Measurements from ENCODE around the gene SASH3.
A peak's percentile ranks its signal among the peaks of the same experiment; 100 is the strongest.
"Not testable (repeated sequence)": the region's sequence is repeated elsewhere in the genome, so short reads cannot be mapped to it uniquely, and the experiment has no call there.

Gene SASH3

GRCh38 chrX:129779747-129780146, at the start of gene SASH3:
TSS of gene SASH3 (plus strand) at chrX:129779949. CDS start at chrX:129780098, 149 bp downstream.
- DNase-seq (ENCODE audit: low spot score) = no peak

DNA sequence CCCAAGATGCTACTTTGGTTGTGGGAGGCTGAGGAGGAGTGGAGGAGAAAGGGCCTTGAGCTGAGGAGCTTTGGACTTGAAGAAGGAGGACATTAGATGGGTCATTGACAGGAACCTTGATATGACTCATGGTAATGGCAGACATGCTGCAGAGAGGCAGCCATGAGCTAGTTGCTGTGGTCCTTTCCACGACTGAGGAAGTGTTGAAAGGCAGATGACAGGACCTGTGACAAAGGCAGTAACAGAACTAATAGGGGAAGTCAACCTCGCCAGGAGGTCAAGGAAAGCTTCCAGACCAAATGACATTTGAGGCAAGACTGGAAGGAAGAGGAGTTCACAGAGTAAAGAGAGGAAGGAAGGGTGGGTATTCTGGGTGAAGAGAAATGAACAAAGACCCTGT, 48.5 kb upstream of the SASH3 start:
- no peak for DNase-seq (ENCODE audit: low spot score)

DNA sequence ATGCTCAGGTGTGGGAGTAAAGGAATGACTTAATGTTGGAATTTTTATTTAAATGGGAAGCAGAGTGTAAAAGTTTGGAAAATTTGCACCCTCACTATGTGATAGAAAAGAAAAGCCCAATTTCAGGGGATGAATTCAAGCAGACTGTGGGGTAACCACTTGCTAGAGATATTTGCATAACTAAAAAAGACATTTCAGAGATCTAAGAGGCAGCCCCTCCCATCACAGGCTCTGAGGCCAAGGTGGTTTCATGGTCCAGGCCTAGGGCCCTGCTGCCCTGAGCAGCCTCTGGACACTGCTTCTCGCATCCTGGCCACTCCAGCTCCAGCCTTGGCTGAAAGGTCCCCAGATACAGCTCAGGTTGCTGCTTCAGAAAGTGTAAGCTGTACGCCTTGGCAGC, 46.9 kb upstream of the SASH3 start:
- no peak for DNase-seq (ENCODE audit: low spot score)

DNA sequence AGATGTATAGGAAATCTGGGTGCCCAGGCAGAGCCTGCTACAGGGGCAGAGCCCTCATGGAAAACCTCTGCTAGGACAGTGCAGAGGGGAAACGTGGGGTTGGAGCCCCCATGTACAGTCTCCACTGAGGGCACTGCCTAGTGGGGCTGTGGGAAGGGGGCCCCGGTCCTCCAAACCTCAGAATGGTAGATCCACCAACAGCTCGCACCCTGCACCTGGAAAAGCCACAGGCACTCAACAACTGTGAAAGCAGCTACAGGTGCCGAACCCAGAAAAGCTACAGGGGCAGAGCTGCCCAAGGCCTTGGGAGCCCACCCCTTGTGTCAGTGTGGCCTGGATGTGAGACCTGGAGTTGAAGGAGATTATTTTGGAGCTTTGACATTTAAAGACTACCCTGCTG, 46.4 kb upstream of the SASH3 start:
- DNase-seq (ENCODE audit: low spot score) = no peak

GRCh38 chrX:129736491-129736890, 43.3 kb upstream of the SASH3 start:
- no peak for DNase-seq (ENCODE audit: low spot score)

GRCh38 chrX:129737916-129738315, 41.8 kb upstream of the SASH3 start:
- DNase-seq (ENCODE audit: low spot score) = peak; percentile 63

GRCh38 chrX:129738466-129739308, 41.1 kb upstream of the SASH3 start, which contains the start of gene XPNPEP2:
TSS of gene XPNPEP2 (plus strand) at chrX:129738979. CDS start at chrX:129739214, 235 bp downstream.
- DNase-seq (ENCODE audit: low spot score) = peak; percentile 54

- DNase-seq (ENCODE audit: low spot score) = no peak
Observed at GRCh38 chrX:129739578-129739977, 40.2 kb upstream of the SASH3 start.

DNA sequence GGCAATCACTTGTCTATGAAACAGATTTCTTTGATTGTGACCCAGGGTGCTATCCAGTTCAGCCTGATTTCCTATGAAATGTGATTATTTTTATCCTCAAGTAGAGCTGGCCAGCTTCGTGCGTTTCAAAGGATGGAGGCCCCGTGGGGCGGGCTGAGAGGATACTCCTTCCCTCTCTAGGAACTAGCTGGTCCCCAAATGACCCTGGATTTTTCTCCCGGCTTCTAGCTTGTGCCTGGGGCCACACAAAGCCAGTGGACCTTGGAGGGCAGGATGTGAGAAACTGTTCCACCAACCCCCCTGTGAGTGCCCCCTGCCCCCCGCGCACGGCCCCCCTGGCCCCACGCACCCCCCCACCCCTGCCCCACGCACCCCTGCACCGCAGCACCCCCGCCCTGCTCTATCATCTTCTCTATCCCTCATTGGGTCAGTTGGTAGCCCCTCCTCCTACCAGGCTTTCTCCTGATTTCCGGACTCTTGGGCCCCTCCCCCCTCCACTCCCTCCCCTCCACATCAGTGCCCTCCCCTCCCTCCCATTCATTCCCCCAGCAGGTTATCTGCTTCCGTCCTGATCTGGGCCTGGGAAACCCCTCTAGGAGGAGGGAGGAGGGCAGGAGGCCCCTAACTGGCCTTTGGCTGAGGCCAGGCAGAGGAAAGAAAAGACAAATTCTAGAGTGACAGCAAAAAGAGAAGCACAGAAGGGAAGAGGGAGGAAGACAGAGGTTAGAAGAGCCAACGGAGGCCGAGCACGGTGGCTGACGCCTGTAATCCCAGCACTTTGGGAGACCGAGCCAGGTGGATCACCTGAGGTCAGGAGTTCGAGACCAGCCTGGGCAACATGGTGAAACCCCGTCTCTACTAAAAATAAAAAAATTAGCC, 37.6 kb upstream of the SASH3 start:
- no peak for DNase-seq (ENCODE audit: low spot score)

- DNase-seq (ENCODE audit: low spot score) = not testable (repeated sequence)
Observed at GRCh38 chrX:129742759-129743152, 37.0 kb upstream of the SASH3 start.

DNA sequence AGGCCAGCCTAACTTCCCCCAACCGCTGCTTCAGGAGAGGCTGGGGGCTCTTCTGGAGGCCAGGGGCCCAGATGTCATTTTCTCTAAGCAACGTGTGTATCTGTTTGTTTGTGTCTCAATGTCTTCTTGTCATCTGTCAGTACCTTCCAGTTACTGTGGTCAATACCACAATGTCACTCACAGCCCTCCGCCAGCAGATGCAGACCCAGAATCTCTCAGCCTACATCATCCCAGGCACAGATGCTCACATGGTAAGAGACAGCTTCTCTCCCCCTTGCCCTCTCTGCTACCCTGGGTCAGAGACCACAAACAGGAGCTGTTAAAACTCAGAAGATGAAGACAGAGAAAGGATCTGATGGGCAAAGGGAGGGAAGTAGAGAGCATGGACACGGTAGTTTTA, 35.9 kb upstream of the SASH3 start:
- no peak for DNase-seq (ENCODE audit: low spot score)

DNA sequence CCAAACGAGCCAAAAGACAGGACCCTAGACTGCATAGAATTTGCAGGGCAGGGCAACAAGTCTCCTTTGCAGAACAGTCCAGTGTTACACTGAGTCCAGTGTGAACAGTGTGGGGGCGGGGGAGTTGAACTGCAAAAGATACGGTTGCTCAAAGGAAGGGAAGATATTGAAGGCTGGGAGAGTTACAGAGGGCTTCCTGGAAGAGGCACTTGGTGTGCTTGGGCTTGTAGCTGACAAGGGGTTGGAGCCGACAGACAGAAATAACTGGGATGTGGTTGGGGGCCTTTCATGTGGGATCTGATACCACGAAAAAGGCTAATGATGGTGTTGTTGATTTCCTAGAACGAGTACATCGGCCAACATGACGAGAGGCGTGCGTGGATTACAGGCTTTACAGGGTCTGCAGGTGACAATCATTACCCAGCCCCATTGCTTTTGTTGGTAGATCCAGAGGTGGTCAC, 34.9 kb upstream of the SASH3 start:
- DNase-seq (ENCODE audit: low spot score) = no peak

DNA sequence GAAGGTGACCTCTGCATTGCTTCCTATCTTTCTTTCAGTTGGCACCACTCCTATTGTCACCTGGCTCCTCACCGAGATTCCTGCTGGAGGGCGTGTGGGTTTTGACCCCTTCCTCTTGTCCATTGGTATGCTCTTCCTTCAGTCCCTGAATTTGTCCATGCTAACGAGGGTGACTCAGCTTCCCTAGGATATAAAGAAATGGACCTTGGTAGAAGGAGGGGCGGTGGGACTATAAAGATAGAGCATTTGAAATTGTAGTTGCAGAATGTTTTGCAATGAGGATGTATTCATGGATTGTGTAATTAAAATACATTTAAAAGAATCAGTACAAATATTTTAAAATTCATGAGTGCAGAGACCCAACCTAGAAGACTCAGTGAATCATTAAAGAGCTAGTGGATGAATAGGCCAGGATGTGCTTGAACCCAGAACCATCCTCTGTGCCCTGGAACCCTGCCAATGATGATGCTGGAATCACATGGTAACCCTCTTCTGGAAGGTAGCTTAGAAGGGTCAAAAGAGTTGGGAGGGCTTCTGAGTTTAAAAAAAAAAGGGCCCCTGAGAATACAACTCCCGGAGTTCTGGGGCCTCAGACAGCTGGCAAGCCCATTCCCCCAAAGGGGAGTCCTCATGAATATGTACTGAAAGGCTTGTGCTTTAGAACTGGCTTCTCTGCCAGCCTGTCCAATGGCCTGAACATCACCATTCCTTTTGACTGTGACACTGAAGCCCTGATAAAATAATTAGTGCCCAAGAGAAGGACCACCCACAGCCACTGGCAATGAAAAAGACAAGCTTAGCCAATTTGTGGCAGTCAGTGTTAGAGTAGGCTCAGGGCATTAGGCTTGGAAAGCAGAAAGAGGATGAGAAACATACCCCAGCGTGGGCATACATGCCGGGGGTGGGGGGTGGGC, 32.9 kb upstream of the SASH3 start:
- no peak for DNase-seq (ENCODE audit: low spot score)

DNA sequence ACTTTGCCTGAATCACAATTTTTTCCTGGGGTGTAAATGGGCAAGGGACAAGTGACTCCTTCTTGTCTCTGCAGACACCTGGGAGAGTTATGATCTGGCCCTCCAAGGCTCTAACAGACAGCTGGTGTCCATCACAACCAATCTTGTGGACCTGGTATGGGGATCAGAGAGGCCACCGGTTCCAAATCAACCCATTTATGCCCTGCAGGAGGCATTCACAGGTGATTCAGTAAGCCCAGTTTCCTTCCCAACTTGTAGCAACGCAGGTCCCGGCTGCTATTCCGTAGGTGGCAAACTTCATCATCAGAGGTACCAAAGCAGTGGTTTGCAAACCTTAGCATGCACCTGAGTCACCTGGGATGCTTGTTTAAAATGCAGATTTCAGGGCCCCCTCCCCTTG, 32.2 kb upstream of the SASH3 start:
- DNase-seq (ENCODE audit: low spot score) = no peak

- DNase-seq (ENCODE audit: low spot score) = peak; percentile 80
Observed at GRCh38 chrX:129748305-129748704, 31.4 kb upstream of the SASH3 start.

DNA sequence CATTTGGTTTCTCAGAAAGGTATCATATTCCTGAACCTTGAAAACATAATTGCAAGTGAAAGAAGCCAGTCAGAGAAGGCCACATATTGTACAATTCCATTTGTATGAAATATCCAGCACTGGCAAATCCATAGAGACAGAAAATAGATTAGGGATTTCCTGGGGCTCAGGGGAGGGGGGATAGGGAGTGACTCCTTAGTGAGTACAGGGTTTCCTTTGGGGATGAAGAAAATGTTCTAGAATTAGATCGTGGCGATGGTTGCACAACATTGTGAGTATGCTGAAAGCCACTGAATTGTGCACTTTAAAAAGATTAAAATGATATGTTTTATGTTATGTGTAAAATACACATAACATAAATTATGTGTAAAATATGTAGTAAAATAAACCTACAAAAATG, 30.7 kb upstream of the SASH3 start:
- no peak for DNase-seq (ENCODE audit: low spot score)

- DNase-seq (ENCODE audit: low spot score) = no peak
Observed at GRCh38 chrX:129750971-129751370, 28.8 kb upstream of the SASH3 start.

GRCh38 chrX:129754056-129755024, 25.4 kb upstream of the SASH3 start:
- DNase-seq (ENCODE audit: low spot score) = no peak

DNA sequence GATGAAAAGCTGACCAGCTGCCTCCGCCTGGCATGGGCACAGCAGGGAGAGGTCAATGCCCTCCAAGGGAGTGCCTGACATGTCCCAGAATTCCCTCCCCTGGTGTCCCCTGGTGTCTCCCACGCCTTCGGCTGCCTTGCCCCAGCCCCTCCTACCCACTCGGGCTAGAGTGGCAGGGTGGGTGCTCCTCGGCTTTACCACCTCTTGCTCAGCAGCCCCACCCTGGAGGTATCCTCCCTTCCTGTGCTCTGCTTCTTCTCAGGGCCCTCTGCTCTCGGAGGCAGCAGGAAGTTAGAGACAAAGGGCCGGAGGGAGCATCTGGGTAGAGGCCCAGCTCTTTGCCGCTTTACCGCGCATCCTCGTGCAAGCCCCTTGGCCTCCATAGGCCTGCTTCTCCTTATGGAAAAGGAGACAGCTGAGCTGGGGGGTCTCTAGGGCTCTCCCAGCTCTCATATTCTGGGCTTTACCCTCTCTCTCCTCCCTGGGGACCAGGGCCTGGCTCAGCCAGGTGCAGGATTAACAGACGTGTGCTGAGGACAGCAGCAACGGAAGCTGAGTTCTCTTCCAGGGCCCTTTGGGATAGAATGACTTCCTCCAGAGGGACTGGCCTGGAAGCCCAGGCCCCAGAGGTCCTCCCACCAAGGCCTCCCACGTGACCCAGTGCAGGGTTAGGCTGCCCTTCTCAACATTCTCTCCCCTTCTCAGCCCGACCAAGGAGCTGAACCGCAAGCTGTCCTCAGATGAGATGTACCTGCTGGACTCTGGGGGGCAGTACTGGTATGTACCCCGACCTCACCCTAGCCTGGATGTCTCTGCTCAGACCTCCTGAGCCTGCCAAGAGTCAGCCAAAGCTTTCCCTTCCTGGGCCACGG, 23.7 kb upstream of the SASH3 start:
- DNase-seq (ENCODE audit: low spot score) = no peak

Measured in AG08395 (cell line).